HG03558 (cell line): Measurements from ENCODE around the gene SUCLG2.
"Not testable (repeated sequence)": the region's sequence is repeated elsewhere in the genome, so short reads cannot be mapped to it uniquely, and the experiment has no call there.

ENCODE experiments used
- ATAC-seq: cut with Tn5 transposase; IDR thresholded peaks from one replicate; pipeline ENCODE4 v1.9.1; 2021; ENCODE audit warnings: moderate number of reproducible peaks; ENCODE audit not compliant: unreplicated experiment; ENCODE audit errors: extremely low read depth

The SUCLG2 gene

DNA sequence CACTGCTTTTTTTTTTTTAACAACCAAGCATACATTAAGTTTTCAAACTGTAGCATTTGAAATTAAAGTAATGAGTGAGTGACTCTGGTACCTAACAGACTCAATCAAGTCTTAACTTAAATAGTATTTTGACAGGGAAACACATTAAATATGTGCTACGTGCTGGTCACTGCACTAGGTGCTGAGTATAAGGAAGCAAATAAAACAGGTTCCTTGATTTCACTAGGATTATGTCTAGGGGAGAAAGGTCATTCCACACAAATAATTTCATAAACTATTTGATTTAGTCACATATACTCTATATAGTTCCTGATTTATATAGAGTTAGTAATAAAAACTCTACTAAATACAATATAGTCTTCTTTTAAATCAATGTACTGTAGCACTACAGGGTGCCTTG is 89.4 kb downstream of the SUCLG2 start:
- ATAC-seq: no peak

DNA sequence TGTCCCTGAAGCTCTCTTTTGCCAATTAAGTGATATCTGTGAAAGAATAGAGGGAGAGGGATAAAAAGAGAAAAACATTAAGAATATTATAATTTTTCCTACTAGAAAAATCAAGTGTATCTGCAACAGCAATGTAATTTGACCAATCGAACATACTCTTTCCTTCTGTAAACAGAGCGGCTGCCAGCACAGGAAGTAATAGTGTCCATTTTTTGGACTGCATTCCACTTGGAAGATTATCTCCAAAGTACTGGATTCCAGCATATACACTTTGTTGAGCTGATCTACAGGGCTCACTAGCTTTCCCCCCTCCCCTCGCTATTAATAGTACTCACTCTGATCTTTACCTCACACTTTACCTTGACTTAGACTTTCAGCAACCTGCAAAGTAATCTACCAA is 90.4 kb downstream of the SUCLG2 start:
- no peak for ATAC-seq

DNA sequence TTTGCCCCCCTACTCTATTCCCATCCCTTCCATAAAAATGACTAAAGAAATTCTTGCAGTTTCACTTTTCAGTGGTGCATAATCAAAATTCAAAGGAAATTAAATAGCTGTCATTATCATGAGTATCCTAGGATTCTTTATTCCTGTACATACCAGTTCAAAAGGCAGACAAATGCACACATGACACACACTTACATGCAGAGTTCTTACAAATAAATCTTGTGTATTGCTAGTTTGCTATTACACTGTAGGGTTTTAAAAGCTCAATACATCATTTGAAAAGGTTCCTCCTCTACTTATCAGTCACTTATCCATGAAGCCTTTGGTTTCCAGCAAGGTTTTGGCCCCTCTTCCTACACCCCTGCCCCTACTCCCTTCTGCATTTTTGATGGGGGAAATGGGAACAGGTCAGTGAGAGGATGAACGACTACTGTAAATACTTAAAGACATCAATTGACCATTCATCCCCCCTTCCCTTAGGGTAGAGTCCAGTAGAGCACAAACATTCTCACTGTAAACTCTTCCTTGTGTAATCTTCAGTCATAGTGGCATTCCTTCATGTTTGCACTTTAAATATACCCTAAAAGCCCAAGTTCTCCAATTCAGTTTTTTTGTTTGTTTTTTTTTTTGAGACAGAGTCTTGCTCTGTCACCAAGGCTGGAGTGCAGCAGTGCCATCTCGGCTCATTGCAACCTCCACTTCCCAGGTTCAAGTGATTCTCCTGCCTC is 92.6 kb downstream of the SUCLG2 start:
- ATAC-seq: no peak

DNA sequence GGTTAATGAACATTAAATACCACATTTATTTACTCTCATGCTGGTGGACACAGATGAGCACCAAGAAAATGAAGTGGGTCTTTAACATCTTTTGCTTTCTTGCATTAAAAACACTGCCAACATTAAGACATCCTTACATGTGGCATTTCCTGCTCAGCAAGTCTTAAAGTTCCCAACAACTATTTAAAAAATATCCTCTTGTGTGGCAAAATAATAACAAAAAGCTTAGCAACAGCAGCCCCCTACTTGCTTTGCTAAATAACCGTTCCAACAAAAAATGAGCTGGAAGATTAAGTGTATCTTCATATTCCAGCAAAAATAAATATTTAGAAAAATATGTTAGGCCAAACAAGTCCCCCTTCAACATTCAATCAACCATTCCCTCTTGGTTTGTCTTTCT is 93.1 kb downstream of the SUCLG2 start:
- no peak for ATAC-seq

DNA sequence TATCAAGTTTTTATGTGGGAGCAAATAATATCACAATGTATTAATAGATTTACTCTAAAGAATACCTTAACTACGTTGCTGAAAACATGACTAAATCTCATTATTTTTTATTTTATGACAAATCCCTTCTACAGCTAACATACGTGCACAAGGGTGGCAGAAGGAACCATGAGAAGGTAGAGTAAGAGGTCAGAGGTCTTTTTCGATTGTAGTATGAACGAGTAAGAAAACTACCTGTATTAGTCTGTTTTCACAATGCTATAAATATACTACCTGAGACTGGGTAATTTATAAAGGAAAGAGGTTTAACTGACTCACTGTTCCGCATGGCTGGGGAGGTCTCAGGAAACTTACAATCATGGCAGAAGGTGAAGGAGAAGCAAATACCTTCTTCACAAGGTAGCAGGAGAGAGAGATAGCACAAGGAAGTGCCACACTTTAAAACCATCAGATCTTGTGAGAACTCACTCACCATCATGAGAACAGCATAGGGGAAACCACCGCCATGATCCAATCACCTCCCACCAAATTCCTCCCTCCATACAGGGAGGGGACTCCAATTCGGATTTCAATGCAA is 95.3 kb downstream of the SUCLG2 start:
- no peak for ATAC-seq

DNA sequence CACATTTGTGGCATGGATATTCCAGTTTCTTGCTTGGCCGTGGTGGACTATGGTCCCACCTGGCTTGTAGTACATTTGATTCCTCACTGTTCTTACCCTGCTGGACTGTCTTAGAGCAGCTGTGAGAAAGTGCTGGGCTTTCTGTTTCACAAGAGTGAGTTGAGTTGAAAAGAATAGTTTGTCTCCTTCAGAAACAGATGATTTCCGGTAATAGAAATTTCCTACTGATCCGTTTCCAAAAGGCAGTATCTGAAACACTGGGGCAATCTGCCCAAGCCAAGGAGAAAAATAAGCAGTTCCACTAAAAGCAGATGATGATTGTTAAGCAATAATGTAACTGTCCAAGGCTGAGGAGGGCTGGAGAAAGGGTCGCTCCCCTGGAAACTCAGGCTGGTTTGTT is 96.0 kb downstream of the SUCLG2 start:
- ATAC-seq: no peak

DNA sequence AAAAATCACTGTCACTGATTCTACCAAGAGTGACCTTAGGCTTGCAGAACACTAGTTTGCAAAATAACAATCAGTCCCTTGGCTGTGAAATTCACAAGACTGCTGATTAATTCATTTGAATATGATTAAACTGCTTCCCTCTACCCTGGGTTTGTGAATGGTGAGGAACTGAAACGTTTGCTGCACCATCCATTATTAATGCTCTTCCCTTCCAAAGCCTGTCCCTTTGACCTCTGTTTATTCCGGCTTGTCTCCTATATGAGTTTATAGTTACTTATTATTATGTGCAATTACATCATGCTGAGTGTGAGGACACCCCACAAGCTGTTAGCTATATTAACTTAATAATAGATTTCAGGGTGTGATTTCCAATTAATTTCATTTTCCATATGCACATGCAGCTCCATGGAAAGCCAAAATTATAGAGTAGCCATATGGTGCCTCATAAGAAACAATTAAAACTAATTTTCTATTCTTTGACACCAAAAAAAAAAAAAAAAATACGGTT is 96.5 kb downstream of the SUCLG2 start:
- ATAC-seq: no peak

DNA sequence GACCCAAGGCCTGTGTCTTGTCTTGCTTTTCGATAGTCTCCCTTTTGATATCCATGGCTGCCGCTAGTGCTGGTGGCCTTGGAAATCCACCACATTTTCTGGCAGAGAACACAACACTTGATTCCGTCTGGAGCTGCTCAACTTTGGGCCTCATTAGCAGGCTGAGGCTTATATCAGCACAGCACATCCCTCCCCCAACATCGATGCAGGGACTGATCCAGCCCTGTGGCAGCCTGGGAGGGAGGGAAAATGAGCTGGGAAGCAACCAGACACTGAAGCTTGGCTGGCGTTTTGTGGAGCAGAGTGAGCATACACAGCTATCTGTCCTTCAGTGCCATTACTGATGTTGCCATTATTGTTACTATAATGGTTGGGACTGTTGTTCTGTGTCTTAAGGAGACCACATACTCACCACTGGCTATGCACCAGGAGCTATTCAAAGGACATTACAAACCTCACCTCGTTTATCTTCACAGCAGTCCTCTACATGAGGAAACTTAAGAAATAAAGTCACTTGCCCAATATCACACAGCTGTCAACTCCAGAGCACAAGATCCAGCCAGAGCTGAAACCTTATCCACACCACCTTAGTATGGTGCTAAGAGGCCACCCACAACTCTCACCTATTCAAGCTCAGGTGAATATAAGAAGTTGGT is 102.9 kb downstream of the SUCLG2 start:
- no peak for ATAC-seq

DNA sequence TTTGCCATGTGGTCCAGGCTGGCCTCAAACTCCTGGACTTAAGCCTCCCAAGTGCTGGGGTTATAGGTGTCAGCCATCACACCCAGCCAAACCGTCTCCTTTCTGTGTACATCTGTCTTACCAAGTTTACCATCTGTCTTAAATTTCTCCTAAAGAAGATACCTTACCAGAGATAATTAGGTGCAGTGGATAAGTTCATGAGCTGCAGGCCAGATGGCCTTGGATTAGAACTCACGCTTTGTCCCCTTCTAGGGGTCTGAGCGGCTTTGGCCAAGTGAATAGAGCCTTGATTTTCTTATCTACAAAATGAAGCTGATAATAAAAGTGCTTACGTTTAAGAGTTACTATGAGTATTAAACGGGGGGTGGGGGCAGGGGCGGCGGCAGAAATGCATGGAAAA is 103.9 kb downstream of the SUCLG2 start:
- ATAC-seq: no peak

DNA sequence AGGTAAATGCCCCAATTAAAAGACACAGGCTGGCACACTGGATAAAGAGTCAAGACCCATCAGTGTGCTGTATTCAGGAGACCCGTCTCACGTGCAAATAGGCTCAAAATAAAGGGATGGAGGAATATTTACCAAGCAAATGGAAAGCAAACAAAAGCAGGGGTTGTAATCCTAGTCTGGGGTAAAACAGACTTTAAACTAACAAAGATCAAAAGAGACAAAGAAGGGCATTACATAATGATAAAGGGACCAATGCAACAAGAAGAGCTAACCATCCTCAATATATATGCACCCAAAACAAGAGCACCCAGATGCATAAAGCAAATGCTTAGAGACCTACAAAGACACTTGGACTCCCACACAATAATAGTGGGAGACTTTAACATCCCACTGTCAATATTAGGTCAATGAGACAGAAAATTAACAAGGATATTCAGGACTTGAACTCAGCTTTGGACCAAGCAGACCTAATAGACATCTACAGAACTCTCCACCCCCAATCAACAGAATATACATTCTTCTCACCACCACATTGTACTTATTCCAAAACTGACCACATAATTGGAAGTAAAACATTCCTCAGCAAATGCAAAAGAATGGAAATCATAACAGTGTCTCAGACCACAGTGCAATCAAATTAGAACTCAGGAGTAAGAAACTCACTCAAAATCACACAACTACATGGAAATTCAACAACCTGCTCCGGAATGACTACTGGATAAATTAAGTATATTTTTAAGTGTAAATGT is 111.7 kb downstream of the SUCLG2 start:
- not testable (repeated sequence) for ATAC-seq

DNA sequence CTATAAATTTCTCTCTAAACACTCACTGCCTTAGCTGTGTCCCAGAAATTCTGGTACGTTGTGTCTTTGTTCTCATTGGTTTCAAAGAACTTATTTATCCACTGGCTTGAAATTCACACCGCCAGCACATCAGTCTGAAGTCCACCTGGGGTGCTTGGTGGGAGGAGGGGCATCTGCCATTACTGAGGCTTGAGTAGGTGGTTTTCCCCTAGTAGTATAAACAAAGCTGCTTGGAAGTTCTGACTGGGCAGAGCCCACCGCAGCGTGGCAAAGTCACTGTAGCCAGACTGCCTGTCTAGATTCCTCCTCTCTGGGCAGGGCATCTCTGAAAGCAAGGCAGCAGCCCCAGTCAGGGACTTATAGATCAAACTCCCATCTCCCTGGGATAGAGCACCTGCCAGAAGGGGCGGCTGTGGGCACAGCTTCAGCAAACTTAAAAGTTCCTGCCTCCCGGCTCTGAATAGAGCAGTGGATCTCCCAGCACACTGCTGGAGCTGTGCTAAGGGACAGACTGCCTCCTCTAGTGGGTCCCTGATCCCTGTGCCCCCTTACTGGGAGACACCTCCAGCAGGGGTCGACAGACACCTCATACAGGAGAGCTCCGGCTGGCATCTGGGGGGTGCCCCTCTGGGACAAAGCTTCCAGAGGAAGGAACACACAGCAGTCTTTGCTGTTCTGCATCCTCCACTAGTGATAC is 114.1 kb downstream of the SUCLG2 start:
- no peak for ATAC-seq

DNA sequence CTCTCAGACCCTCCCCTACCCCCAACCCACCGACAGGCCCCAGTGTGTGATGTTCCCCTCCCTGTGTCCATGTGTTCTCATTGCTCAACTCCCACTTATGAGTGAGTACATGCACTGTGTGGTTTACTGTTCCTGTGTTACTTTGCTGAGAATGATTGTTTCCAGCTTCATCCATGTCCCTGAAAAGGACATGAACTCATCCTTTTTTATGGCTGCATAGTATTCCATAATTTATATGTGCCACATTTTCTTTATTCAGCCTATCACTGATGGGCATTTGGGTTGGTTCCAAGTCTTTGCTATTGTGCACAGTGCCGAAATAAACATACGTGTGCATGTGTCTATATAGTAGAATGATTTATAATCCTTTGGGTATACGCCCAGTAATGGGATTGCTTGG is 117.2 kb downstream of the SUCLG2 start:
- ATAC-seq: not testable (repeated sequence)

DNA sequence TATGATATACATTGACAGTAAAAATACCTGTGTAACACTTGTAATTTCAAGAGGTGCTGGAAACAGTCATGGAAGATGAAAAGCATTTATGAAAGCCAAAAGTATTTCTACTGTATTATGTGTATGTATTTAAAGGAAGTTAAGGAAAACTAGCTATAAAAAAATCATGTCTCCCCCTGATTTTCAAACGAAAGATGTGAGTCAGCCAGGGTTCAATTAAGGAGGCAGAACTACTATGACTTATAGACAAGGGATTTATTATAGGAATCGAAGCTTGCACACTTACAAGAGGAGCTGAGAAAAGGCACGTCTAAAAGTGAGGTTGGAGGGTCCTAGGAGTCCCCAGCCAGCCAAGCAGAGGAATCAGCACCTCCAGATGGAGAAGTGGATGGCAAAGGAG is 119.4 kb downstream of the SUCLG2 start:
- ATAC-seq: no peak

DNA sequence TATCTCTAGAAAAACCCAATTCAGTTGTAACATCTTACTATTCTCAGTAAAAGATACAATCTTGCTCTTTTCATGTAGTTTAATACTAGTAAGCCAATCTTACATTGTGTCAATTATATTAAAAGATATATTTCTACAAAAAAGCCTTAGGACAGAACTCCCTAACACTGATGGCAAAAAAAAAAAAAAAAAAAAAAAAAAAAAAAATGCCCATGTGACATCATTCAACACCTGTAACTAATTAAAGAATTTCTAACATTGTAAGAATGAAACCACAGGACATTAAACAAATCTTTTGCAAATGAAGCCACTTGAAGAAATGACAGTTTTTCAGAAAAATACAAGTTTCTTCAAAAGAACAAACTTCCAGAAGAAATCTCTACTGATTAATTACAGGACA is 119.8 kb downstream of the SUCLG2 start:
- no peak for ATAC-seq

DNA sequence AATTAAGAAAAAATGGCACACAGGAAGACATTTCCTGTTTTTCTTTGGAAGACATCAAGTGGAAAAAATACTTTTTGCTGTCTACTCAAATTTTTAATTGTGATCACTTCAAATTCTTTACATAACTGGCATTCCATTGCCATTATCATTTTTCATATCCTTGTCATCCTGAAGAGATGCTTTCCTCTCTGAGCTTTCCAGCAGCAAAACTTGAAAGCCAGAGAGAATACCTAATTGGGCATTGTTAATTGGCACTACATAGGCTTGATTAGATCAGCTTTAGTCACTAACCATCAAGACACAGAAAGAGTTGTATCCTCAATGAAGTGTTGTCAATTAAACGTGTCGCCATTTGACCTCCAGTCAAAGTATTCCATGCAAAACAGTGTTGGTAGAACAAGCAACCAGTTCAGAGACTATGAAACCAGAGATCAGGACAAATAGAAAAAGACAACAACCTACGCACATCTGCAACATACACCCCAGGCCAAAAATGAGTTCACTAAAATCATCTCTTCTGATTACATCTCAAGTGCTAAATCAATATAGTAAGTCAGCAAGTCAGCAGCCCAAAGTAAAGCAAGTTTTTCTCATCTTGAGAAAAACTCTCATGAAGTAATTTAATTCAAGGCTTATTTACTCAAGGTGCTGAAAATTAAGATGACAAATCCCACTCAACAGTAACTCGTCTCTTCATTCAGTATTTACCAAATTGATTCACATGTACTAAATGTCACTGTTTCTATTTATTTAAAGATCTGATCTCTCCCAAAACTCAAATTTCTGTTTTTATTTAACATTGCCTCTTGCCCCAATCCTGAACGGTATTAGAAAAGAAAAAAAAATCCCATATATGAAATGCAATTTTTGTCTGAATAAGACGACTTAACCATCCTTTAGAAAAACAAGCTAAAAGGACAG is 123.0 kb downstream of the SUCLG2 start:
- no peak for ATAC-seq

DNA sequence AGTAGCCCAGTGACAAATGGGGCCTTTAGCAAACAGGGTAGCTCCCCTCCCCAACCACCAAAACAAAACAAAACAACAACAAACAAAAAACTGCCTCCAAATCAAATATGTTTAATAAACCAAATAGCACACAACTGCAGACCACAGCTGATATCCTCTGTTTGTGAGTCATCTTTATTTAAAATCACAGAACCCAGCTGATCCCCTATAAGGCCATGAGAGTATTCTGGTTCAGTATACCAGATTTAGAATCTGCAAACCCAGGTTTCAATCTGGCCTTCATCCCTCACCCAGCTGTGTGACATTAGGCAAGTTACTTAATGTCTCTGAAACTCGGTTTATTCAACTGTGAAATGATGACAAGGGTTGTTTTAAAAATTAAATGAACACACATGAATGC is 124.5 kb downstream of the SUCLG2 start:
- no peak for ATAC-seq

DNA sequence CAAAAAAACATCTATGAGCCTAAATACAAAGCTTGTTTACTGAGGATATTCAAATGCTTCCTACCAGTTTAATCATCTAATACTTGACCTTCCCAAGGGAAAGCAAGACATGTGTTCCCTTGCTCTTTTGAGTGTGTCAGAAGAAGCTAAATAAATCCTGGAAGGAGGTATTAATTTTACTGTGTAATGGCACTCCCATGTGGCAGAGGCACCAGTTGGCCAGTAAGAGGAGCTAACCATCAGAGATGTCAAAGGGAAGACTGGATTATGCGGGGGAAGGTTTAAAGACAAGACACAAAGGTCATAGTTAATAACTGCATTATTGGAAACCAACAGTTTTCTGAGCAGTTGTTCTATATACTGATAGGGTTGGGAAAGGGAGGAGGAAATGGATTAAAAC is 125.1 kb downstream of the SUCLG2 start:
- no peak for ATAC-seq

DNA sequence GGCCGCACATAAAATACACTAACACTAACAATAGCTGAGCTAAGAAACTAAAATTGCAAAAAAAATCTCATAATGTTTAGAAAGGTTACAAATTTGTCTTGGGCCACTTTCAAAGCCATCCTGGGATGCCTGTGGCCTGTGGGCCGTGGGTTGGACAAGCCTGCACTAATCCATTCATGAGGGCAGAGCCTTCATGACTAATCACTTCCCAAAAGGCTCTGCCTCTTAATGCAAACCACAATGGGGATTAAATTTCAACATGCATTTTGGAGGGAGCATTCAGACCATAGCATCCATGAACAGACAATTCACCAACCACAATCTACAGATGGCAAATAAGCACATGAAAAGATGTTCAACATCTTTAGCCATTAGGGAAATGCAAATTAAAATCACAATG is 128.2 kb downstream of the SUCLG2 start:
- ATAC-seq: no peak

DNA sequence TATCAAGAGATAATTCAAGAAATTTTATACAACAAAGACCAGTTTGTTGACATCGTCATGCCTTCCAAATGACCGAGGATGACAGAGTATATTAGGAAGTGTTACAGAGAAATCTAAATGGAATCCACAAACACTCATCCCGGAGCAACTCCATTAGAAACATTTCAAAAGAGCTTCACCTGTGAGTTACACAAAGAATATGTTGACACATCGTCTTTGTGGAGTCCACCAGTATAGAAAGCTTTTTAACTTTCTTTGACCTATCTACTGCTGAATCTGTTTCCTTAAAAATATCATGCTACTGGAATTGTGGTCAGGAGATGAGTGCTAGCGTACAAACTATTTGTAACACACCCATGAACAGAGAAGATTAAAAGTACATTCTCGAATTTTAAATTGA is 130.4 kb downstream of the SUCLG2 start:
- no peak for ATAC-seq
